HepG2 (cell line): ENCODE results near the gene TARS3. TPM values are rescaled to one million over a fixed set of nuclear protein-coding genes. Genes with fewer than 3 reads are reported as not detected.

ENCODE experiments used
- ARNTL ChIP-seq: sonication (generic); formaldehyde crosslinking; IDR thresholded peaks from 2 replicates; pipeline ENCODE4 v1.4.0; 2020; ENCODE audit warnings: mild to moderate bottlenecking, missing genetic modification reagents
- CAMTA2 ChIP-seq: sonication (generic); formaldehyde crosslinking; IDR thresholded peaks from 2 replicates; pipeline ENCODE4 v1.4.0; 2020; ENCODE audit warnings: mild to moderate bottlenecking, missing genetic modification reagents, borderline replicate concordance
- ETV6 ChIP-seq: sonication (generic); formaldehyde crosslinking; conservative IDR thresholded peaks from 2 replicates; pipeline ENCODE4 v1.4.0; 2020; ENCODE audit warnings: missing genetic modification reagents
- HNF4G ChIP-seq, 2 experiments: sonication (generic) in 1 of 2; formaldehyde crosslinking in 1 of 2; IDR thresholded peaks; 2 replicates each; pipeline versions ENCODE4 v1.4.0 to v1.6.1; 2011 to 2020; ENCODE audit warnings: borderline replicate concordance in 2 of 2, low read depth in 2 of 2, mild to moderate bottlenecking in 2 of 2, low read length in 1 of 2, missing genetic modification reagents in 1 of 2, moderate library complexity in 1 of 2
- NR1H2 ChIP-seq: sonication (generic); formaldehyde crosslinking; IDR thresholded peaks from 2 replicates; pipeline ENCODE4 v1.8.1; 2022; ENCODE audit warnings: low read depth, missing genetic modification reagents, borderline replicate concordance
- UBTF ChIP-seq: sonication (generic); formaldehyde crosslinking; IDR thresholded peaks from 2 replicates; pipeline ENCODE4 v1.4.0; 2020; ENCODE audit warnings: mild to moderate bottlenecking, missing genetic modification reagents
- ZFP36 ChIP-seq: fragments of 150-350 bp; IDR thresholded peaks from 2 replicates; pipeline ENCODE4 v1.6.1; 2018; ENCODE audit warnings: borderline replicate concordance, low read length, low read depth; ENCODE audit not compliant: partially characterized antibody
- ZMYM4 ChIP-seq: sonication (generic); formaldehyde crosslinking; IDR thresholded peaks from 2 replicates; pipeline ENCODE4 v1.8.1; 2023; ENCODE audit warnings: mild to moderate bottlenecking, missing genetic modification reagents
- ZNF337 ChIP-seq: sonication (generic); formaldehyde crosslinking; IDR thresholded peaks from 2 replicates; pipeline ENCODE4 v1.5.1; 2020; ENCODE audit warnings: missing genetic modification reagents, low read depth, mild to moderate bottlenecking, borderline replicate concordance
- ZNF33B ChIP-seq: sonication (generic); formaldehyde crosslinking; IDR thresholded peaks from 2 replicates; pipeline ENCODE4 v1.5.1; 2020; ENCODE audit warnings: mild to moderate bottlenecking, missing genetic modification reagents
- ZNF350 ChIP-seq: sonication (generic); formaldehyde crosslinking; IDR thresholded peaks from 2 replicates; pipeline ENCODE4 v1.4.0; 2020; ENCODE audit warnings: mild to moderate bottlenecking, low read depth, missing genetic modification reagents, borderline replicate concordance
- ZNF503 ChIP-seq: sonication (generic); formaldehyde crosslinking; IDR thresholded peaks from 2 replicates; pipeline ENCODE4 v1.4.0; 2020; ENCODE audit warnings: missing genetic modification reagents
- ZNF781 ChIP-seq: sonication (generic); formaldehyde crosslinking; IDR thresholded peaks from 2 replicates; pipeline ENCODE4 v1.5.1; 2020; ENCODE audit warnings: borderline replicate concordance, mild to moderate bottlenecking, missing genetic modification reagents; ENCODE audit errors: not compliant biosample characterization
- ZNF83 ChIP-seq: sonication (generic); formaldehyde crosslinking; IDR thresholded peaks from 2 replicates; pipeline ENCODE4 v1.4.0; 2020; ENCODE audit warnings: missing genetic modification reagents, mild to moderate bottlenecking, borderline replicate concordance
- polyA plus RNA-seq, 8 experiments: library from polyadenylated mRNA; depleted of rRNA in 3 of 8; stranded (reverse) in 7 of 8; unstranded in 1 of 8; fragments of >200 nt; fragmentation: Illumina TruSeq in 4 of 8; extraction: Trizol in 4 of 8; gene quantifications; 2 replicates each; pipeline versions ENCODE4 v1.2.1 to v1.2.3, GENCODE V29; 2011 to 2016; ENCODE audit warnings: low read depth in 4 of 8, missing spikeins in 1 of 8, mixed read lengths in 1 of 8; ENCODE audit not compliant: insufficient read depth in 1 of 8
- total RNA-seq, 5 experiments: library from RNA; depleted of rRNA; stranded (reverse); fragments of >200 nt; fragmentation: Illumina TruSeq; extraction: Trizol; gene quantifications; 2 replicates each; pipeline ENCODE4 v1.2.3, GENCODE V29; 2016; ENCODE audit warnings: low read depth in 1 of 5
- TF ChIP-seq, protein P1 (sequence below): sonication (generic); formaldehyde crosslinking; IDR thresholded peaks from 2 replicates; pipeline ENCODE4 v1.4.0; 2020; ENCODE audit warnings: missing genetic modification reagents
- TF ChIP-seq, protein P2 (sequence below): sonication (generic); formaldehyde crosslinking; IDR thresholded peaks from 2 replicates; pipeline ENCODE4 v1.4.0; 2020; ENCODE audit warnings: missing genetic modification reagents

The TARS3 gene
- total and polyA plus RNA-seq, 2 of the 13 experiments (the other 11 are each of a cell fraction or from before 2014, with no cell fraction given) = 4.1 to 11.7 TPM

DNA sequence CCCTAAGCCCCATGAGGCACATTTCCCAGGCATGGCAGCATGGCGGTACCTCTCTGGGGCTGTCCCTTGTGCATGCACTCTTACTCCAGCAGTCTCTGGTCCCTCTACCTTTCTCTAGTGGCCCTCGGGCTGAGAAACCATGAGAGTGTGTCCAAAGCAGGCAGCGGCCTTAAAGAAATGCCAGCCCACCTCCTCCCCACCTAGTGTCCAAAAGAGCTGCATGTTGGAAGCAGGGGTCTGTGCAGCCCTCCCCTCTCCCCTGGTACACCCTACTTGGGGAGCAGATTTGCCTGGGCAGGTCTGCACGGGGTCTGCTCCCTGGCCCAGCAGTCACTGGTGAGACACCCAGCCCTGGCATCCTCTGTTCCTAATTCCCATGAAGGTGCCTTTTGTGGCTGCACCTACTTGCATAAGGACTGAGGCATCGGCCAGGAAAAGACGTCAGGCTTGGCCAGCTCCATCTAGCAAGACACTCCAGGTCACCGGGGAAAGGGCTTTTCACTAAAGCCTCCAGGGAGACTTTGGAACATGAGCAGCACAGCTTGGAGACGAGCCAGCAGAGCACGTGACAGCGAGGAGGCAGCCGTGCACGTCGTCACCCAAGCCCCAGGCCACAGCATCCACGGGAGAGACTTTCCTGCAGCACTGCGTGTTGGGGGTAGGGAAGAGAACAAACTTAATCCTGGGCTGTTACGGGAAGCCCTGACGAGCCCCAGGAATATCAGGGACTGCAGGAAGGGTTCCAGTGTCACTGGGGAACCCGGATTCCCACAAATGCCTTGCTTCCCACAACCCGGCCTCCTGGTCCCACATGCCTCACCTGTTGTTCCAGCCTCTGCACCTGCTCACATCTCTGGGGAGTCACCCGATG is 110.9 kb downstream of the TARS3 start (continued):
- no peak for TF ChIP-seq ZNF503 (CRISPR knock-in tag)
- 0 out of 2 replicates have a peak, but pooled peaks have one; percentile 20 for TF ChIP-seq ARNTL (CRISPR knock-in tag)
- peak; percentile 51; the same call in 1 of the 2 replicates for TF ChIP-seq HNF4G (IDR thresholded peaks at IDR 0.05; ENCODE audit: borderline replicate concordance, low read depth, low read length)
- no peak for TF ChIP-seq HNF4G (CRISPR knock-in tag; IDR thresholded peaks at IDR 0.05; ENCODE audit: borderline replicate concordance, low read depth)
- no peak for TF ChIP-seq ZFP36
- TF ChIP-seq CAMTA2 = no peak
- no peak for TF ChIP-seq ZNF350 (CRISPR knock-in tag)
- no peak for TF ChIP-seq ETV6
- no peak for TF ChIP-seq ZNF337 (CRISPR knock-in tag)
- no peak; the same call in 1 of the 2 replicates for TF ChIP-seq UBTF
- TF ChIP-seq, protein P1, sequence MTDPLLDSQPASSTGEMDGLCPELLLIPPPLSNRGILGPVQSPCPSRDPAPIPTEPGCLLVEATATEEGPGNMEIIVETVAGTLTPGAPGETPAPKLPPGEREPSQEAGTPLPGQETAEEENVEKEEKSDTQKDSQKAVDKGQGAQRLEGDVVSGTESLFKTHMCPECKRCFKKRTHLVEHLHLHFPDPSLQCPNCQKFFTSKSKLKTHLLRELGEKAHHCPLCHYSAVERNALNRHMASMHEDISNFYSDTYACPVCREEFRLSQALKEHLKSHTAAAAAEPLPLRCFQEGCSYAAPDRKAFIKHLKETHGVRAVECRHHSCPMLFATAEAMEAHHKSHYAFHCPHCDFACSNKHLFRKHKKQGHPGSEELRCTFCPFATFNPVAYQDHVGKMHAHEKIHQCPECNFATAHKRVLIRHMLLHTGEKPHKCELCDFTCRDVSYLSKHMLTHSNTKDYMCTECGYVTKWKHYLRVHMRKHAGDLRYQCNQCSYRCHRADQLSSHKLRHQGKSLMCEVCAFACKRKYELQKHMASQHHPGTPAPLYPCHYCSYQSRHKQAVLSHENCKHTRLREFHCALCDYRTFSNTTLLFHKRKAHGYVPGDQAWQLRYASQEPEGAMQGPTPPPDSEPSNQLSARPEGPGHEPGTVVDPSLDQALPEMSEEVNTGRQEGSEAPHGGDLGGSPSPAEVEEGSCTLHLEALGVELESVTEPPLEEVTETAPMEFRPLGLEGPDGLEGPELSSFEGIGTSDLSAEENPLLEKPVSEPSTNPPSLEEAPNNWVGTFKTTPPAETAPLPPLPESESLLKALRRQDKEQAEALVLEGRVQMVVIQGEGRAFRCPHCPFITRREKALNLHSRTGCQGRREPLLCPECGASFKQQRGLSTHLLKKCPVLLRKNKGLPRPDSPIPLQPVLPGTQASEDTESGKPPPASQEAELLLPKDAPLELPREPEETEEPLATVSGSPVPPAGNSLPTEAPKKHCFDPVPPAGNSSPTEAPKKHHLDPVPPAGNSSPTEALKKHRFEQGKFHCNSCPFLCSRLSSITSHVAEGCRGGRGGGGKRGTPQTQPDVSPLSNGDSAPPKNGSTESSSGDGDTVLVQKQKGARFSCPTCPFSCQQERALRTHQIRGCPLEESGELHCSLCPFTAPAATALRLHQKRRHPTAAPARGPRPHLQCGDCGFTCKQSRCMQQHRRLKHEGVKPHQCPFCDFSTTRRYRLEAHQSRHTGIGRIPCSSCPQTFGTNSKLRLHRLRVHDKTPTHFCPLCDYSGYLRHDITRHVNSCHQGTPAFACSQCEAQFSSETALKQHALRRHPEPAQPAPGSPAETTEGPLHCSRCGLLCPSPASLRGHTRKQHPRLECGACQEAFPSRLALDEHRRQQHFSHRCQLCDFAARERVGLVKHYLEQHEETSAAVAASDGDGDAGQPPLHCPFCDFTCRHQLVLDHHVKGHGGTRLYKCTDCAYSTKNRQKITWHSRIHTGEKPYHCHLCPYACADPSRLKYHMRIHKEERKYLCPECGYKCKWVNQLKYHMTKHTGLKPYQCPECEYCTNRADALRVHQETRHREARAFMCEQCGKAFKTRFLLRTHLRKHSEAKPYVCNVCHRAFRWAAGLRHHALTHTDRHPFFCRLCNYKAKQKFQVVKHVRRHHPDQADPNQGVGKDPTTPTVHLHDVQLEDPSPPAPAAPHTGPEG = no peak
- TF ChIP-seq, protein P2, sequence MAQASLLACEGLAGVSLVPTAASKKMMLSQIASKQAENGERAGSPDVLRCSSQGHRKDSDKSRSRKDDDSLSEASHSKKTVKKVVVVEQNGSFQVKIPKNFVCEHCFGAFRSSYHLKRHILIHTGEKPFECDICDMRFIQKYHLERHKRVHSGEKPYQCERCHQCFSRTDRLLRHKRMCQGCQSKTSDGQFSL (CRISPR knock-in tag) = no peak
- no peak for TF ChIP-seq ZMYM4
- TF ChIP-seq ZNF33B (CRISPR knock-in tag) = no peak
- no peak for TF ChIP-seq NR1H2 (CRISPR knock-in tag)
- TF ChIP-seq ZNF781 (CRISPR knock-in tag) = peak; percentile 25
- no peak for TF ChIP-seq ZNF83 (CRISPR knock-in tag)
